ENCODE results near the gene SEC24C. TPM values are rescaled to one million over a fixed set of nuclear protein-coding genes. Genes with fewer than 3 reads are reported as not detected.

The SEC24C gene
- total and polyA plus RNA-seq, 4 donors, result 45.7 to 73.7 (median 67.2) TPM

- Histone ChIP-seq H3K36me3 (ENCODE audit: control insufficient read depth, insufficient read depth, low read length) (peaks cover 67% of the 10 kb centered on the region), H3K9me3 (ENCODE audit: control insufficient read depth, insufficient read depth, low read length) (no peaks in the 10 kb centered on the region), H3K27me3 (ENCODE audit: control insufficient read depth, insufficient read depth, low read length) (no peaks in the 10 kb centered on the region), H3K4me1 (ENCODE audit: control insufficient read depth, insufficient read depth, low read length) (peaks cover 9% of the 10 kb centered on the region), H3K4me3 (ENCODE audit: low read depth, low read length) (no peak overlapping the region), H3K27ac (ENCODE audit: low read depth, low read length) (no peak overlapping the region)
- 97% methylated on average over 16 of the region's 16 CpGs for WGBS (ENCODE audit: insufficient coverage)
- DNase-seq (ENCODE audit: low read depth in 4 of 6, low spot score in 6 of 6), result no peak
Observed at GRCh38 chr10:73808021-73808815, 64.0 kb downstream of the SEC24C start.

DNA sequence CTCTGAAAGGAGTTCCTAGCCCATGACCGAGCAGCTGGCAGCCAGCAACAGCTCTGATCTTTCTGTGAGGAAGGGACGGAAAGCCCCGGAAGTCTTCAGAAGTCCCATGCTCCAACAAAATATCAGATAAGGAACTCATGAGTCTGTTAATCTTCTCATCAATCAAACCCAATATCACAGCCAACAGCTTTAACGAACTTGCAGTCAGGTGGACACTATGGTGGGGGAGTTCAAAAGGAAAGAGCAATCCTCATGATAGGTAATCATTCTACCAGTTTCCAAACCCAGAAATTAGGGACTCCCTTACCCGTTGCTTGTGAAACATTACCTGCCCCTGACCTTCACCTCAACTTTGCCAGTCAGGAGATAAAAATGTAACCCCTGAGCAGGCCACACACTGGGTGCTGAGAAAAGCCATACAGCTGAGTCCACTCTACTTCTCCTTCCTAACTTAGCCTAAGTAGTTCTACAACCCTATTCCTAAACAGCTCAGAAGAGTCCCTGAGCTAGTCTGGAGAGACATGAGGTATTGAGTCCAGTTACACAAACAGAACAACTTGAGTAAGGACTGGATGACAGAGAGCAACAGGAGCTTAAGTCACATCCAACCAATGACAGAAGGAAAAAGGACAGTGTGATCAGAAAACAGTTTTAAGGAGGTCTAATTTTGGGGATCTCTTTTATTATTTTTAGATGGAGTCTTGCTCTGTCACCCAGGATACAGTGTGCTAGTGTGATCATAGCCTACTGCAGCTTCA, 65.1 kb downstream of the SEC24C start:
- H3K27me3 ChIP-seq (ENCODE audit: control insufficient read depth, insufficient read depth, low read length), result no peaks in the 10 kb centered on the region
- H3K4me1 ChIP-seq (ENCODE audit: control insufficient read depth, insufficient read depth, low read length), result peaks cover 9% of the 10 kb centered on the region
- no peaks in the 10 kb centered on the region for H3K9me3 ChIP-seq (ENCODE audit: control insufficient read depth, insufficient read depth, low read length)
- no peak overlapping the region for H3K27ac ChIP-seq (ENCODE audit: low read depth, low read length)
- 56% methylated on average over 2 of the region's 5 CpGs for whole genome bisulfite sequencing (ENCODE audit: insufficient coverage)
- H3K4me3 ChIP-seq (ENCODE audit: low read depth, low read length), result no peak overlapping the region
- no peak for DNase-seq (ENCODE audit: low read depth in 4 of 6, low spot score in 6 of 6)
- H3K36me3 ChIP-seq (ENCODE audit: control insufficient read depth, insufficient read depth, low read length), result peaks cover 61% of the 10 kb centered on the region

DNA sequence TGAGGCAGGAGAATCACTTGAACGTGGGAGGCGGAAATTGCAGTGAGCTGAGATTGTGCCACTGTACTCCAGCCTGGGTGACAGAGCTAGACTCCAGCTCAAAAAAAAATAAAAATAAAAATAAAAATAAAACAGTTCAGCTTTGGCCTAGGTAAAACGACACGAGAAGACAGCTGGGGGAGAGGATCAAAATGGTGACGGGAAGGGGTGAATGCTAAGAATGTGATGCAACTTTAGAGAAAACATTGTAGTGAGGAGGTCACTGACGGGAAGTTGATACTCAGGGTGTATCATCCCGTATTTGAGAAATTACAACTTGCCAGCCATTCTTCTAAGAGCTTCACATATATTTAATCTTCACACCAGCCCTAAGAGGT, 66.2 kb downstream of the SEC24C start:
- H3K4me1 ChIP-seq (ENCODE audit: control insufficient read depth, insufficient read depth, low read length), result peaks cover 9% of the 10 kb centered on the region
- H3K27ac ChIP-seq (ENCODE audit: low read depth, low read length), result no peak overlapping the region

GRCh38 chr10:73810735-73811465, 66.7 kb downstream of the SEC24C start:
- H3K27ac ChIP-seq (ENCODE audit: low read depth, low read length), result peak overlapping the region; percentile 40
- no peaks in the 10 kb centered on the region for H3K9me3 ChIP-seq (ENCODE audit: control insufficient read depth, insufficient read depth, low read length)
- peak overlapping the region; percentile 63 for H3K4me3 ChIP-seq (ENCODE audit: low read depth, low read length)
- no peaks in the 10 kb centered on the region for H3K27me3 ChIP-seq (ENCODE audit: control insufficient read depth, insufficient read depth, low read length)
- H3K36me3 ChIP-seq (ENCODE audit: control insufficient read depth, insufficient read depth, low read length), result peaks cover 53% of the 10 kb centered on the region
- WGBS (ENCODE audit: insufficient coverage), result under 1% methylated on average over 63 of the region's 63 CpGs
- DNase-seq (ENCODE audit: low read depth in 4 of 6, low spot score in 6 of 6), result peak in 3 of 6 donors; percentile 9 to 32 (median 31)
- H3K4me1 ChIP-seq (ENCODE audit: control insufficient read depth, insufficient read depth, low read length), result peaks cover 9% of the 10 kb centered on the region

More for the DNA sequence above, 66.2 kb downstream of the SEC24C start:
- WGBS (ENCODE audit: insufficient coverage), result 88% methylated on average over 5 of the region's 7 CpGs
- Histone ChIP-seq H3K9me3 (ENCODE audit: control insufficient read depth, insufficient read depth, low read length) (no peaks in the 10 kb centered on the region), H3K27me3 (ENCODE audit: control insufficient read depth, insufficient read depth, low read length) (no peaks in the 10 kb centered on the region), H3K36me3 (ENCODE audit: control insufficient read depth, insufficient read depth, low read length) (peaks cover 57% of the 10 kb centered on the region), H3K4me3 (ENCODE audit: low read depth, low read length) (peak overlapping the region; percentile 63)
- no peak for DNase-seq (ENCODE audit: low read depth in 4 of 6, low spot score in 6 of 6)

GRCh38 chr10:73812657-73813056, 68.5 kb downstream of the SEC24C start:
- H3K4me1 ChIP-seq (ENCODE audit: control insufficient read depth, insufficient read depth, low read length), result peaks cover 9% of the 10 kb centered on the region
- no peaks in the 10 kb centered on the region for H3K9me3 ChIP-seq (ENCODE audit: control insufficient read depth, insufficient read depth, low read length)
- H3K4me3 ChIP-seq (ENCODE audit: low read depth, low read length), result no peak overlapping the region
- WGBS (ENCODE audit: insufficient coverage), result 55% methylated on average over 3 of the region's 4 CpGs
- H3K36me3 ChIP-seq (ENCODE audit: control insufficient read depth, insufficient read depth, low read length), result peaks cover 52% of the 10 kb centered on the region
- no peaks in the 10 kb centered on the region for H3K27me3 ChIP-seq (ENCODE audit: control insufficient read depth, insufficient read depth, low read length)
- no peak overlapping the region for H3K27ac ChIP-seq (ENCODE audit: low read depth, low read length)
- no peak for DNase-seq (ENCODE audit: low read depth in 4 of 6, low spot score in 6 of 6)

DNA sequence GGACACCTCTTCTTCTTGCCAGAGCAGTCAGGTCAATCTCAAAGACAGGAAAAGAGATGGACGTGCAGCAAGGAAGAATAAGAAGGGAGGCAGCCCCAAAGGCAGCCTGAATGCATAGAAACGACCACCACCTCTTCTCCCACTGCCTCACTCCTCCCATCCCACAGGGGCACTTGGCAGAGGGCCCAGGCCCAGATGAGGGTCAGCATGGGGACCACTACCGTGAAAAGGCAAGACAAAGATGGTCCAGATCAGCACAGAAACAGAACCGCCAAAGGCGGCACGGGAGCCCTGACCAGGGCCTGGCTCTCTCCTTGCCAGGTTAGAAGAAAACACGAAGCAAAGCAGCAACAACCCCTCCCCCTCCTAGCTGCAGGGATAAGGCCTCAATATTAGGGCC, 69.2 kb downstream of the SEC24C start:
- no peak for DNase-seq (ENCODE audit: low read depth in 4 of 6, low spot score in 6 of 6)
- Histone ChIP-seq H3K4me3 (ENCODE audit: low read depth, low read length) (no peak overlapping the region), H3K4me1 (ENCODE audit: control insufficient read depth, insufficient read depth, low read length) (peaks cover 9% of the 10 kb centered on the region), H3K27me3 (ENCODE audit: control insufficient read depth, insufficient read depth, low read length) (no peaks in the 10 kb centered on the region), H3K9me3 (ENCODE audit: control insufficient read depth, insufficient read depth, low read length) (no peaks in the 10 kb centered on the region), H3K27ac (ENCODE audit: low read depth, low read length) (no peak overlapping the region), H3K36me3 (ENCODE audit: control insufficient read depth, insufficient read depth, low read length) (peaks cover 52% of the 10 kb centered on the region)
- WGBS (ENCODE audit: insufficient coverage), result 58% methylated on average over 6 of the region's 7 CpGs

GRCh38 chr10:73814276-73814895, 70.2 kb downstream of the SEC24C start:
- Histone ChIP-seq H3K27ac (ENCODE audit: low read depth, low read length) (no peak overlapping the region), H3K27me3 (ENCODE audit: control insufficient read depth, insufficient read depth, low read length) (no peaks in the 10 kb centered on the region), H3K4me1 (ENCODE audit: control insufficient read depth, insufficient read depth, low read length) (peaks cover 9% of the 10 kb centered on the region), H3K4me3 (ENCODE audit: low read depth, low read length) (no peak overlapping the region), H3K36me3 (ENCODE audit: control insufficient read depth, insufficient read depth, low read length) (peaks cover 51% of the 10 kb centered on the region), H3K9me3 (ENCODE audit: control insufficient read depth, insufficient read depth, low read length) (no peaks in the 10 kb centered on the region)
- DNase-seq (ENCODE audit: low read depth in 4 of 6, low spot score in 6 of 6), result no peak
- WGBS (ENCODE audit: insufficient coverage), result 90% methylated on average over 4 of the region's 13 CpGs

- Histone ChIP-seq H3K36me3 (ENCODE audit: control insufficient read depth, insufficient read depth, low read length) (peaks cover 56% of the 10 kb centered on the region), H3K4me1 (ENCODE audit: control insufficient read depth, insufficient read depth, low read length) (peaks cover 9% of the 10 kb centered on the region), H3K27me3 (ENCODE audit: control insufficient read depth, insufficient read depth, low read length) (no peaks in the 10 kb centered on the region), H3K9me3 (ENCODE audit: control insufficient read depth, insufficient read depth, low read length) (no peaks in the 10 kb centered on the region), H3K27ac (ENCODE audit: low read depth, low read length) (no peak overlapping the region), H3K4me3 (ENCODE audit: low read depth, low read length) (no peak overlapping the region)
- DNase-seq (ENCODE audit: low read depth in 4 of 6, low spot score in 6 of 6), result no peak
- WGBS (ENCODE audit: insufficient coverage), result 94% methylated on average over 12 of the region's 22 CpGs
Observed at GRCh38 chr10:73814896-73815718, 70.9 kb downstream of the SEC24C start.

DNA sequence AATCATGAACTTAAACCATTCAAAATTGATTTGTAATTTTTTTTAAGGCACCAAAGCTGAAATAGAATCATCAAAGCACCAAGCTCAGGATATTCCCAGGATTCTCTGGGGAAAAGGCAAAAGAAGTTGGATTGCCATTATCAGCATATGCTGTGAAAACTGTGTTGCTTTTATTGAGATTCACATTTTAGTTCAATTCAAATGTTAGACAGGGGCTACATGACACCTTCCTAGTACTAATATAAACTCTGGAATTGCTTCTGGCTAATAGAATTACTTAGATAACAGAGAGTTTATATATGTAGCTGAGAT, 71.5 kb downstream of the SEC24C start:
- Histone ChIP-seq H3K4me3 (ENCODE audit: low read depth, low read length) (no peak overlapping the region), H3K4me1 (ENCODE audit: control insufficient read depth, insufficient read depth, low read length) (peaks cover 7% of the 10 kb centered on the region), H3K36me3 (ENCODE audit: control insufficient read depth, insufficient read depth, low read length) (peaks cover 57% of the 10 kb centered on the region), H3K27ac (ENCODE audit: low read depth, low read length) (no peak overlapping the region), H3K9me3 (ENCODE audit: control insufficient read depth, insufficient read depth, low read length) (no peaks in the 10 kb centered on the region), H3K27me3 (ENCODE audit: control insufficient read depth, insufficient read depth, low read length) (no peaks in the 10 kb centered on the region)
- DNase-seq (ENCODE audit: low read depth in 4 of 6, low spot score in 6 of 6), result no peak

All from spinal cord (tissue), 10 donors.